Neuronal stem cell (in vitro differentiated cells): ENCODE results near the gene TRNT1.

Experiments
- DNase-seq: peaks from one replicate; pipeline ENCODE4 v3.0.0-alpha.2; 2013; ENCODE audit warnings: low spot score
- H2AFZ ChIP-seq: one replicate; pipeline ENCODE4 v1.6.1; 2013; ENCODE audit warnings: mild to moderate bottlenecking, low read length, inconsistent platforms
- H2AK5ac ChIP-seq: 2 replicates; pipeline ENCODE4 v1.6.1; 2013; ENCODE audit warnings: low read depth, mild to moderate bottlenecking, inconsistent platforms, low read length, moderate library complexity, mixed read lengths
- H2BK120ac ChIP-seq: 2 replicates; pipeline ENCODE4 v1.6.1; 2013; ENCODE audit warnings: low read depth, mild to moderate bottlenecking, inconsistent platforms, low read length, moderate library complexity, mixed read lengths
- H2BK12ac ChIP-seq: one replicate; pipeline ENCODE4 v1.6.1; 2013; ENCODE audit warnings: low read length, inconsistent platforms
- H2BK15ac ChIP-seq: 2 replicates; pipeline ENCODE4 v1.6.1; 2013; ENCODE audit warnings: mild to moderate bottlenecking, low read length, inconsistent platforms, mixed read lengths
- H2BK5ac ChIP-seq: one replicate; pipeline ENCODE4 v1.6.1; 2013; ENCODE audit warnings: inconsistent platforms, mild to moderate bottlenecking, low read length, moderate library complexity
- H3K14ac ChIP-seq: one replicate; pipeline ENCODE4 v1.6.1; 2013; ENCODE audit warnings: low read length, inconsistent platforms
- H3K18ac ChIP-seq: 2 replicates; pipeline ENCODE4 v1.6.1; 2013; ENCODE audit warnings: low read length, inconsistent platforms
- H3K23ac ChIP-seq: 2 replicates; pipeline ENCODE4 v1.6.1; 2013; ENCODE audit warnings: low read depth, mild to moderate bottlenecking, mixed read lengths, low read length, inconsistent platforms; ENCODE audit not compliant: poor library complexity
- H3K27ac ChIP-seq: replicated peaks from 3 replicates; pipeline ENCODE4 v1.5.1; 2013; ENCODE audit warnings: low read length, inconsistent platforms
- H3K27me3 ChIP-seq, 3 experiments: 2 replicates each; pipeline ENCODE4 v1.6.1; 2013; ENCODE audit warnings: low read length in 3 of 3, mild to moderate bottlenecking in 2 of 3, inconsistent platforms in 1 of 3, low read depth in 1 of 3, mixed read lengths in 1 of 3, moderate library complexity in 1 of 3; ENCODE audit not compliant: control insufficient read depth in 3 of 3, insufficient read depth in 3 of 3
- H3K36me3 ChIP-seq, 2 donors: replicated peaks in 1 of 2; 2 replicates each; pipeline ENCODE4 v1.6.1; 2013; ENCODE audit warnings: low read length in 2 of 2; ENCODE audit not compliant: control insufficient read depth in 2 of 2, insufficient read depth in 2 of 2
- H3K4ac ChIP-seq: 2 replicates; pipeline ENCODE4 v1.6.1; 2013; ENCODE audit warnings: inconsistent platforms, mild to moderate bottlenecking, low read length, moderate library complexity
- H3K4me1 ChIP-seq, 2 donors: 1 replicate in 1 of 2; 2 replicates in 1 of 2; pipeline ENCODE4 v1.6.1; 2013; ENCODE audit warnings: low read length in 2 of 2, low read depth in 1 of 2; ENCODE audit not compliant: control insufficient read depth in 2 of 2, insufficient read depth in 1 of 2
- H3K4me2 ChIP-seq: one replicate; pipeline ENCODE4 v1.6.1; 2013; ENCODE audit warnings: mild to moderate bottlenecking, low read length, inconsistent platforms; ENCODE audit not compliant: insufficient read depth, poor library complexity, severe bottlenecking
- H3K4me3 ChIP-seq, 2 donors: 2 replicates each; pipeline ENCODE4 v1.5.1; 2013; ENCODE audit warnings: low read length in 2 of 2, mild to moderate bottlenecking in 2 of 2, inconsistent platforms in 1 of 2, moderate library complexity in 1 of 2
- H3K79me1 ChIP-seq: one replicate; pipeline ENCODE4 v1.6.1; 2013; ENCODE audit warnings: low read depth, mild to moderate bottlenecking, inconsistent platforms, low read length, moderate library complexity
- H3K9ac ChIP-seq: one replicate; pipeline ENCODE4 v1.6.1; 2013; ENCODE audit warnings: mild to moderate bottlenecking, low read depth, low read length, inconsistent platforms; ENCODE audit not compliant: poor library complexity
- H3K9me3 ChIP-seq, 2 donors: replicated peaks in 1 of 2; 2 replicates each; pipeline versions ENCODE3 to v1.6.1; 2013; ENCODE audit warnings: low read length in 2 of 2, mild to moderate bottlenecking in 2 of 2, inconsistent platforms in 1 of 2, low read depth in 1 of 2, mixed read lengths in 1 of 2, moderate library complexity in 1 of 2; ENCODE audit not compliant: control insufficient read depth in 2 of 2, insufficient read depth in 1 of 2
- H4K8ac ChIP-seq: one replicate; pipeline ENCODE4 v1.6.1; 2013; ENCODE audit warnings: low read depth, mild to moderate bottlenecking, inconsistent platforms, low read length, moderate library complexity
- H4K91ac ChIP-seq: one replicate; pipeline ENCODE4 v1.6.1; 2013; ENCODE audit warnings: low read length, low read depth, mild to moderate bottlenecking, inconsistent platforms; ENCODE audit not compliant: poor library complexity
- WGBS, 2 donors: extraction: QIAGEN DNeasy Blood & Tissue Kit; methylation state at CpG; one replicate each; pipeline ENCODE4 v1.1.7; 2013; ENCODE audit warnings: missing lambda C conversion rate in 2 of 2, mixed read lengths in 1 of 2; ENCODE audit not compliant: insufficient read length in 2 of 2, insufficient replicate concordance in 1 of 2; ENCODE audit errors: extremely low coverage in 2 of 2; 5-methylcytosine and 5-hydroxymethylcytosine counted together

Gene TRNT1

DNA sequence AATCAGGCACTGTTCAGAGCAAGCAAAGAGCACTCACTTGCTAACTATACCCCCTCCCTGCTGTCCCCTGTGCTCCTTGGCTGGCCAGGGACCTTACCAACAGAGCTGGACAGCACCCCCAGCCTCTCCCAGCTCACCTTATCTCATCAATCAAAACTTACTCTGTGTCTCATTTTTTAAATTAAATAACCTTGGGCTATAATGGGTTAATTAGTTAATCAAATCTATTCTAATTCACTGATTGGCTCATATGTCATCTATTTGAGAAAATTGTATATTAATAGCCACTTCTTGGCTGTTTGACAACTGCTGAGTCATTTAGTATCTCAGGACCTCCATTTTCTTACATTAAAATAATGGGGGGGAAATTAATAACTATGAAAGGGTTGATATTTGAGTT lies 39.5 kb upstream of the TRNT1 start:
- H2BK120ac ChIP-seq = no peak overlapping the region

DNA sequence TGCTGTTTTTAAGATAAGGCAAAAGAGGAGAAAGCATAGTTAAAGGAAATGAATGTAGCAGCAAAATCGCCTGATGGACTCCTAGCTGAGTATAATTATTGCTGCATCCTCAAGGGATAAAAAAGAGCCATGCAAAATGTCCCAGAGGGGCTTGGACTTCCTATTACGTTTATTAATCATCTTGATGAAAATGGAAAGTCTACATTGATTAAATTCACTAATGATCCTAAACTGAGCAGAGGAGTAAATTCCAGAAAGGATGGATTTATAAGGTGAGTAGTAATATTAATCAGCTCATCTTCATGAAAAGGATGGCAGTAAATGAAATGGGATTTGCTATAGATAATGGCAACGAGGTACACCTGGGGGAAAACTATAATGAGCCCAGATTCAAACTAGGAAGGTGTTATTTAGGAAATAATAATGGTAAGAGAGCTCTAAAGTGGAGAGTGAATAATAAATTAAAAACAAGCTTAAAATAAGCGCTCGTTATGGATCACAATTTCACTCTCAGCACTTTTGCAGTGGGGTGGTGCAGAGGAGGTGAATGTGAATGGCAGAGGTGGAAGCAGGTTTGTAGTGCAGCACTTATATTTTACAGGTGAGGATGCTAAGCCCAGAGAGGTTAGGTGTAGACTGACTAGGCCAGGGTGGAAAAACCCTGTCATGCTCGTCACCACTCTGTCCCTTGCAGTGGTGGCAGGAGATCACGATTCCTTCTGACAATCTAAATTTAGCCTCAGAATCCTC lies 38.8 kb upstream of the TRNT1 start:
- Histone ChIP-seq H3K36me3 (no peaks in the 10 kb centered on the region), H3K27ac (no peak overlapping the region), H2BK5ac (no peak overlapping the region), H3K4ac (no peak overlapping the region), H3K18ac (no peak overlapping the region), H2AK5ac (no peak overlapping the region), H3K4me2 (no peak overlapping the region), H4K8ac (no peak overlapping the region), H4K91ac (no peak overlapping the region), H3K27me3 (peaks cover 0 to 7% (median 0%) of the 10 kb centered on the region in 3 experiments), H3K23ac (no peak overlapping the region), H3K9me3 (no peaks in the 10 kb centered on the region), H3K9ac (no peak overlapping the region), H3K14ac (no peak overlapping the region), H2BK120ac (no peak overlapping the region), H2BK12ac (no peak overlapping the region), H3K79me1 (no peaks in the 10 kb centered on the region), H2BK15ac (no peak overlapping the region), H2AFZ (no peak overlapping the region), H3K4me1 (peaks cover 0 to 3% of the 10 kb centered on the region in 2 donors), H3K4me3 (no peak overlapping the region)
- WGBS, 2 donors = no CpG with 5 or more reads among the region's 7 CpGs
- no peak for DNase-seq

More for the DNA sequence above, 39.5 kb upstream of the TRNT1 start:
- Histone ChIP-seq H3K23ac (no peak overlapping the region), H3K4me3 (no peak overlapping the region), H2BK5ac (no peak overlapping the region), H3K4me1 (peaks cover 0 to 4% of the 10 kb centered on the region in 2 donors), H3K9ac (no peak overlapping the region), H3K9me3 (no peaks in the 10 kb centered on the region), H3K14ac (no peak overlapping the region), H4K8ac (no peak overlapping the region), H3K4me2 (no peak overlapping the region), H3K27me3 (peaks cover 0 to 7% (median 0%) of the 10 kb centered on the region in 3 experiments), H3K79me1 (no peaks in the 10 kb centered on the region), H2BK15ac (no peak overlapping the region), H3K27ac (no peak overlapping the region), H4K91ac (no peak overlapping the region), H2AK5ac (no peak overlapping the region), H3K18ac (no peak overlapping the region), H3K4ac (no peak overlapping the region), H2BK12ac (no peak overlapping the region), H2AFZ (no peak overlapping the region), H3K36me3 (no peaks in the 10 kb centered on the region)
- DNase-seq = no peak

DNA sequence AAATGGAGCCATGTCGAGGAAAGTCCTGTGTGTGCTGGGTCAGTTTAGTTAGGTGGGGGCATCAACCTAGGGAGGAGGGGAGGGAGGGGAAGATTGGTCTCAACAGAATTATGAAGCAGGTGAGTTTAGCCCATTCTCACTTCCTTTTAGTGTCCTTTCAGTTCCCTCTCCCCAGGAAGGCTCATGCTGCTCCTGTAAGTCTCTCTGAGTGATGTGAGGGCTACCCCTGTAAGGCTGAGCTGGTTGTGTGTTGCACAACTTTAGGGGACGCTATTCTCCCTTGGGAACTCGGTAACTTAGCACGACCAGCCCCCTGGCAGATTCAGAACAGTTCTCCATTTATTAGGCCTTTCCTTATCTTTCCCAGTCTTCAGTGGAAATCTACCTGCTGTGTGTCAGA lies 37.7 kb upstream of the TRNT1 start:
- Histone ChIP-seq H3K36me3 (no peaks in the 10 kb centered on the region), H3K18ac (no peak overlapping the region), H4K8ac (no peak overlapping the region), H3K14ac (no peak overlapping the region), H3K4me2 (no peak overlapping the region), H3K9me3 (no peaks in the 10 kb centered on the region), H3K23ac (no peak overlapping the region), H3K27ac (no peak overlapping the region), H3K27me3 (peaks cover 0 to 4% (median 0%) of the 10 kb centered on the region in 3 experiments), H2BK120ac (no peak overlapping the region), H2BK5ac (no peak overlapping the region), H2BK15ac (no peak overlapping the region), H3K9ac (no peak overlapping the region), H2AK5ac (no peak overlapping the region), H4K91ac (no peak overlapping the region), H2AFZ (no peak overlapping the region), H3K4me1 (no peaks in the 10 kb centered on the region), H2BK12ac (no peak overlapping the region), H3K79me1 (no peaks in the 10 kb centered on the region), H3K4ac (no peak overlapping the region), H3K4me3 (no peak overlapping the region)
- no CpG with 5 or more reads among the region's 4 CpGs for WGBS, 2 donors
- DNase-seq = no peak

DNA sequence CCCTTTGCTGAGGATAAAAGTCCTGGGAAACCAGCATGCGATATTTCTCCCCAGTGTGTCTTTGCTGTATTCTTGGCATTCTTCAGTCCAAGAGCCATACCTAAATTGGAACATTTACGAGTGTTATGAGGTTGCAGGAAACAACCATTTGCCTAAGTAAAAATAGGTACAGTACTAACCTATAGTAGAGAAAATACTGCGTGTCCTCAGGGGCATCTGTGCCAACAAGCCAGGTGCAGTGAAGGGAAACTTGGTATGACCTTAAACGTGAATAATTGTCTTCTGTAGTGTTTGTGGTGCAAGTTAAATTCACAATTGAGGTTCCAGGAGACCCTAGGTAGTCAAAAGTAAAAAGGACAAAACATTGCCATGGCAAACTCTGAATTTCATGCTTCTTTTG lies 28.8 kb upstream of the TRNT1 start:
- H3K18ac ChIP-seq = no peak overlapping the region
- no peak overlapping the region for H2BK15ac ChIP-seq
- H2BK5ac ChIP-seq = no peak overlapping the region
- H3K4me3 ChIP-seq = no peak overlapping the region
- DNase-seq = no peak
- no peak overlapping the region for H2BK120ac ChIP-seq
- no peaks in the 10 kb centered on the region for H3K36me3 ChIP-seq
- no CpG with 5 or more reads among the region's 4 CpGs for WGBS, 2 donors
- H3K4me2 ChIP-seq = no peak overlapping the region
- no peak overlapping the region for H3K14ac ChIP-seq
- H2AK5ac ChIP-seq = no peak overlapping the region
- no peaks in the 10 kb centered on the region for H3K9me3 ChIP-seq
- no peaks in the 10 kb centered on the region for H3K79me1 ChIP-seq
- H2BK12ac ChIP-seq = no peak overlapping the region
- H3K27me3 ChIP-seq = no peaks in the 10 kb centered on the region
- H3K4ac ChIP-seq = no peak overlapping the region
- H2AFZ ChIP-seq = no peak overlapping the region
- no peak overlapping the region for H4K91ac ChIP-seq
- no peak overlapping the region for H3K27ac ChIP-seq
- no peak overlapping the region for H4K8ac ChIP-seq
- H3K23ac ChIP-seq = no peak overlapping the region
- H3K9ac ChIP-seq = no peak overlapping the region
- H3K4me1 ChIP-seq = no peaks in the 10 kb centered on the region
